Keratinocyte (primary cell): Measurements from ENCODE around the gene UBE2QL1. TPM values are rescaled to one million over a fixed set of nuclear protein-coding genes. Genes with fewer than 3 reads are reported as not detected.

Experiments used
- DNase-seq: peaks from one replicate; pipeline ENCODE4 v3.0.0-alpha.2; 2011; ENCODE audit warnings: low read depth, missing footprints, low spot score
- FAIRE-seq: peaks from 2 replicates; lab custom pipeline; 2011; peaks lifted over from hg19 to GRCh38; lab: Jason Lieb, UNC
- H2AFZ ChIP-seq: 2 replicates; pipeline ENCODE4 v1.6.0; 2012; ENCODE audit warnings: low read length, control low read depth, inconsistent platforms; ENCODE audit not compliant: control insufficient read depth
- H3K27ac ChIP-seq: 2 replicates; pipeline ENCODE4 v1.5.1; 2011; ENCODE audit warnings: low read length; ENCODE audit not compliant: control insufficient read depth, insufficient read depth
- H3K27me3 ChIP-seq: 3 replicates; pipeline ENCODE4 v1.6.0; 2011; ENCODE audit warnings: low read length; ENCODE audit not compliant: control insufficient read depth, insufficient read depth; ENCODE audit errors: extremely low read depth
- H3K36me3 ChIP-seq, 2 experiments: 2 replicates in 1 of 2; 3 replicates in 1 of 2; pipeline ENCODE4 v1.5.1; 2011; ENCODE audit warnings: low read length in 2 of 2, mild to moderate bottlenecking in 1 of 2; ENCODE audit not compliant: control insufficient read depth in 2 of 2, insufficient read depth in 2 of 2; ENCODE audit errors: extremely low read depth in 1 of 2
- H3K4me1 ChIP-seq: 3 replicates; pipeline ENCODE4 v1.5.1; 2011; ENCODE audit warnings: low read length; ENCODE audit not compliant: control insufficient read depth, insufficient read depth; ENCODE audit errors: extremely low read depth
- H3K4me2 ChIP-seq: 3 replicates; pipeline ENCODE4 v1.6.0; 2011; ENCODE audit warnings: low read depth, low read length; ENCODE audit not compliant: control insufficient read depth, insufficient read depth; ENCODE audit errors: extremely low read depth
- H3K4me3 ChIP-seq, 3 experiments: fragments of 200-600 bp in 1 of 3; sonication (generic) in 1 of 3; 2 replicates in 2 of 3; 3 replicates in 1 of 3; pipeline ENCODE4 v1.5.1; 2011 to 2016; ENCODE audit warnings: low read length in 3 of 3, mild to moderate bottlenecking in 3 of 3, control low read depth in 2 of 3, inconsistent platforms in 1 of 3, low read depth in 1 of 3, mixed read lengths in 1 of 3, mixed run types in 1 of 3, moderate library complexity in 1 of 3; ENCODE audit not compliant: control insufficient read depth in 2 of 3, insufficient read depth in 2 of 3; ENCODE audit errors: extremely low read depth in 1 of 3
- H3K79me2 ChIP-seq: 2 replicates; pipeline ENCODE4 v1.6.0; 2012; ENCODE audit warnings: low read length; ENCODE audit not compliant: control insufficient read depth, insufficient read depth
- H3K9ac ChIP-seq: 3 replicates; pipeline ENCODE4 v1.6.0; 2011; ENCODE audit warnings: low read length; ENCODE audit not compliant: control insufficient read depth, insufficient read depth; ENCODE audit errors: extremely low read depth
- H3K9me1 ChIP-seq: 3 replicates; pipeline ENCODE4 v1.6.0; 2011; ENCODE audit warnings: low read length; ENCODE audit not compliant: control insufficient read depth, insufficient read depth; ENCODE audit errors: extremely low read depth
- H3K9me3 ChIP-seq: 2 replicates; pipeline ENCODE4 v1.5.1; 2012; ENCODE audit warnings: low read depth, low read length; ENCODE audit not compliant: control insufficient read depth
- H4K20me1 ChIP-seq: 3 replicates; pipeline ENCODE4 v1.6.0; 2011; ENCODE audit warnings: low read length; ENCODE audit not compliant: control insufficient read depth, insufficient read depth; ENCODE audit errors: extremely low read depth
- CTCF ChIP-seq, 3 experiments: IDR thresholded peaks in 1 of 3; conservative IDR thresholded peaks in 1 of 3; optimal IDR thresholded peaks in 1 of 3; 2 replicates in 2 of 3; 3 replicates in 1 of 3; pipeline versions ENCODE3 to v1.5.1; 2011; ENCODE audit warnings: low read length in 3 of 3, mild to moderate bottlenecking in 3 of 3, moderate library complexity in 2 of 3, control low read depth in 1 of 3, inconsistent platforms in 1 of 3; ENCODE audit not compliant: insufficient read depth in 2 of 3; ENCODE audit errors: extremely low read depth in 1 of 3
- EZH2 ChIP-seq: IDR thresholded peaks from one replicate; pipeline ENCODE4 v1.6.1; 2012; ENCODE audit warnings: inconsistent platforms, mild to moderate bottlenecking, low read length, moderate library complexity
- dilution Hi-C: fragments of 300-500 bp; cut with MboI; formaldehyde crosslinking; loops from one replicate; pipeline ENCODE4 v1.7.0; 2020; ENCODE audit warnings: low sequenced_read_pairs; ENCODE audit not compliant: extremely low pct_ligation_motif_present
- polyA plus RNA-seq, 5 experiments: library from polyadenylated mRNA; depleted of rRNA in 3 of 5; stranded (reverse) in 3 of 5; stranded (forward) in 1 of 5; unstranded in 1 of 5; fragments of >200 nt; gene quantifications; 1 replicate in 1 of 5; 2 replicates in 3 of 5; 3 replicates in 1 of 5; pipeline versions ENCODE4 v1.2.1 to v1.2.3, GENCODE V29; 2011 to 2012; ENCODE audit warnings: missing spikeins in 2 of 5, low read depth in 1 of 5, low replicate concordance in 1 of 5

Gene UBE2QL1
- polyA plus RNA-seq, 1 donor (not counting 4 experiments of a cell fraction or from before 2014, with no cell fraction given) = not detected

GRCh38 chr5:6476313-6476661 is 27.6 kb downstream of the UBE2QL1 start:
- H3K4me1 ChIP-seq = no peaks in the 10 kb centered on the region
- H3K4me2 ChIP-seq = no peak overlapping the region
- no peaks in the 10 kb centered on the region for H3K79me2 ChIP-seq
- dilution Hi-C loops = no loop called here
- TF ChIP-seq CTCF (optimal IDR thresholded peaks at IDR 0.05 in 1 of 3, IDR thresholded peaks at IDR 0.05 in 1 of 3, conservative IDR thresholded peaks at IDR 0.05 in 1 of 3; ENCODE audit: extremely low read depth in 1 of 3, insufficient read depth in 2 of 3, low read length in 3 of 3) (no peak), EZH2 (no peak)
- no peaks in the 10 kb centered on the region for H3K9me1 ChIP-seq
- H3K4me3 ChIP-seq = no peak overlapping the region
- no peak overlapping the region for H3K9ac ChIP-seq
- FAIRE-seq (no peak), DNase-seq (no peak)
- peaks cover under 1% of the 10 kb centered on the region for H3K9me3 ChIP-seq
- no peak overlapping the region for H2AFZ ChIP-seq
- no peaks in the 10 kb centered on the region for H3K27me3 ChIP-seq
- H3K27ac ChIP-seq = no peak overlapping the region
- H3K36me3 ChIP-seq = no peaks in the 10 kb centered on the region
- no peaks in the 10 kb centered on the region for H4K20me1 ChIP-seq

GRCh38 chr5:6478793-6479192 is 30.1 kb downstream of the UBE2QL1 start:
- Histone ChIP-seq H3K27me3 (no peaks in the 10 kb centered on the region), H4K20me1 (no peaks in the 10 kb centered on the region), H3K27ac (no peak overlapping the region), H3K9ac (no peak overlapping the region), H3K79me2 (no peaks in the 10 kb centered on the region), H3K36me3 (no peaks in the 10 kb centered on the region), H2AFZ (no peak overlapping the region), H3K9me1 (no peaks in the 10 kb centered on the region), H3K4me1 (no peaks in the 10 kb centered on the region), H3K9me3 (no peaks in the 10 kb centered on the region), H3K4me3 (no peak overlapping the region), H3K4me2 (no peak overlapping the region)
- dilution Hi-C loops = no loop called here
- no peak for FAIRE-seq
- TF ChIP-seq CTCF (optimal IDR thresholded peaks at IDR 0.05 in 1 of 3, IDR thresholded peaks at IDR 0.05 in 1 of 3, conservative IDR thresholded peaks at IDR 0.05 in 1 of 3; ENCODE audit: extremely low read depth in 1 of 3, insufficient read depth in 2 of 3, low read length in 3 of 3) = no peak
- TF ChIP-seq EZH2 = no peak
- DNase-seq = no peak
